ENCODE results near the gene C1QTNF1. TPM values are rescaled to one million over a fixed set of nuclear protein-coding genes. Genes with fewer than 3 reads are reported as not detected.

C1QTNF1 gene
- total and polyA plus RNA-seq, 2 donors (not counting 1 experiment from before 2014, with no cell fraction given), result not detected

DNA sequence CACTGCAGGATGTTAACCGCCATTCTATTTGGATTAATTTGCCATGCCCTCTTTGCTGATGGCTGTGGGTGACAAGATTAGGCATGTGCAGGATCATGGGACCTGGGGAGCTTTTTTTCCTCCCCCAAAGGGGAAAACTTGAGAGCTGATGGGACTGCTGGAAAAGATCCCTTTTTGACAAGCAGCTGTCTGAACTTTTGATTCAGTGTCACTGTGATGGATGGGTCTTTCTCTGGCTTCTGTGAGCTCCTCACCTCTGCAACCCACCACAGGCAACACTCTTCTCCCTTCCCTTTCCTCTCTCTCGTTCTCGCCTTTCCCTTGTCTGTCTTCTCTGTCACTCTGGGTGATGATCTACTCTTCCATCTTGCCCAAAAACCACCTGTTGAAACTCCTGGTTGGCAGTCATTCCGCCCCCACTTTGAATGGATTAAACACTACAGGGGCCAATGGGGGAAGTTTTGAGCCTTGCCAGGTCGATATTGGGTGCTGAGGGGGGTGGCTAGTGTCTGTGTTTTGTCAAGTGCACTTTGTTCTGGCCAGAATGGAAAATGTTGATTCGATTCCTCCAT is 11.3 kb upstream of the C1QTNF1 start:
- Mint-ChIP-seq H3K4me3 (no peak overlapping the region), H3K9me3 (ENCODE audit: insufficient read depth) (no peaks in the 10 kb centered on the region), H3K27ac (no peak overlapping the region), H3K27me3 (peaks cover 13% of the 10 kb centered on the region), H3K4me1 (peaks cover 27% of the 10 kb centered on the region)
- H3K4me2 ChIP-seq (replicated peaks; ENCODE audit: low read depth, low read length, poor library complexity, severe bottlenecking), result no peak overlapping the region
- peaks cover 3 to 5% (median 3%) of the 10 kb centered on the region in 3 donors for H3K9me3 ChIP-seq (ENCODE audit: control extremely low read depth in 1 of 3, control insufficient read depth in 2 of 3, insufficient read depth in 1 of 3, low read length in 2 of 3)
- no peaks in the 10 kb centered on the region for H3K36me3 ChIP-seq (replicated peaks in 1 of 2; ENCODE audit: control extremely low read depth in 1 of 2, control insufficient read depth in 1 of 2, extremely low read depth in 1 of 2, insufficient read depth in 2 of 2, low read length in 1 of 2)
- ChIA-PET POLR2A (interaction anchor here (0.5 kb wide), 1 partner anchor 37 kb away, joined by 9 read pairs; no protein-coding TSS in a partner anchor), CTCF (interaction anchor here (1.7 kb wide), 1 partner anchor 147 kb away, joined by 4 read pairs; no protein-coding TSS in a partner anchor)
- H3K27ac ChIP-seq (ENCODE audit: low read length in 2 of 2), result no peak overlapping the region
- peaks cover 29% of the 10 kb centered on the region for H3K79me2 ChIP-seq (ENCODE audit: control insufficient read depth, insufficient read depth, low read length)
- ATAC-seq (ENCODE audit: low read depth), result no peak
- no peak overlapping the region for H3K9ac ChIP-seq (ENCODE audit: low read length)
- 87% methylated on average over 6 of the region's 6 CpGs for WGBS (ENCODE audit: insufficient coverage)
- DNase-seq, result no peak
- intact Hi-C loops (cut with micrococcal nuclease), result no loop called here
- H3K4me3 ChIP-seq (ENCODE audit: control extremely low read depth in 1 of 5, extremely low read depth in 1 of 5, insufficient read depth in 1 of 5, low read depth in 2 of 5, low read length in 4 of 5), result no peak overlapping the region
- peaks cover 12% of the 10 kb centered on the region for H4K20me1 ChIP-seq (ENCODE audit: control insufficient read depth, insufficient read depth, low read length, poor library complexity, severe bottlenecking)
- peaks cover 0 to 4% (median 0%) of the 10 kb centered on the region in 4 experiments for H3K27me3 ChIP-seq (replicated peaks in 1 of 4; ENCODE audit: control extremely low read depth in 1 of 4, control insufficient read depth in 3 of 4, insufficient read depth in 4 of 4, low read length in 3 of 4)
- H3K4me1 ChIP-seq (ENCODE audit: control insufficient read depth in 2 of 2, insufficient read depth in 2 of 2, low read length in 2 of 2), result peaks cover 19 to 22% of the 10 kb centered on the region in 2 donors
- TF ChIP-seq, protein P1, sequence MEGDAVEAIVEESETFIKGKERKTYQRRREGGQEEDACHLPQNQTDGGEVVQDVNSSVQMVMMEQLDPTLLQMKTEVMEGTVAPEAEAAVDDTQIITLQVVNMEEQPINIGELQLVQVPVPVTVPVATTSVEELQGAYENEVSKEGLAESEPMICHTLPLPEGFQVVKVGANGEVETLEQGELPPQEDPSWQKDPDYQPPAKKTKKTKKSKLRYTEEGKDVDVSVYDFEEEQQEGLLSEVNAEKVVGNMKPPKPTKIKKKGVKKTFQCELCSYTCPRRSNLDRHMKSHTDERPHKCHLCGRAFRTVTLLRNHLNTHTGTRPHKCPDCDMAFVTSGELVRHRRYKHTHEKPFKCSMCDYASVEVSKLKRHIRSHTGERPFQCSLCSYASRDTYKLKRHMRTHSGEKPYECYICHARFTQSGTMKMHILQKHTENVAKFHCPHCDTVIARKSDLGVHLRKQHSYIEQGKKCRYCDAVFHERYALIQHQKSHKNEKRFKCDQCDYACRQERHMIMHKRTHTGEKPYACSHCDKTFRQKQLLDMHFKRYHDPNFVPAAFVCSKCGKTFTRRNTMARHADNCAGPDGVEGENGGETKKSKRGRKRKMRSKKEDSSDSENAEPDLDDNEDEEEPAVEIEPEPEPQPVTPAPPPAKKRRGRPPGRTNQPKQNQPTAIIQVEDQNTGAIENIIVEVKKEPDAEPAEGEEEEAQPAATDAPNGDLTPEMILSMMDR (IDR thresholded peaks at IDR 0.05), result no peak
- TF ChIP-seq EZH2 (IDR thresholded peaks at IDR 0.05; ENCODE audit: borderline replicate concordance, insufficient read depth, low read depth, low read length, poor library complexity, severe bottlenecking), result no peak
- H2AFZ ChIP-seq (ENCODE audit: insufficient read depth, low read depth, low read length, poor library complexity, severe bottlenecking), result no peak overlapping the region

DNA sequence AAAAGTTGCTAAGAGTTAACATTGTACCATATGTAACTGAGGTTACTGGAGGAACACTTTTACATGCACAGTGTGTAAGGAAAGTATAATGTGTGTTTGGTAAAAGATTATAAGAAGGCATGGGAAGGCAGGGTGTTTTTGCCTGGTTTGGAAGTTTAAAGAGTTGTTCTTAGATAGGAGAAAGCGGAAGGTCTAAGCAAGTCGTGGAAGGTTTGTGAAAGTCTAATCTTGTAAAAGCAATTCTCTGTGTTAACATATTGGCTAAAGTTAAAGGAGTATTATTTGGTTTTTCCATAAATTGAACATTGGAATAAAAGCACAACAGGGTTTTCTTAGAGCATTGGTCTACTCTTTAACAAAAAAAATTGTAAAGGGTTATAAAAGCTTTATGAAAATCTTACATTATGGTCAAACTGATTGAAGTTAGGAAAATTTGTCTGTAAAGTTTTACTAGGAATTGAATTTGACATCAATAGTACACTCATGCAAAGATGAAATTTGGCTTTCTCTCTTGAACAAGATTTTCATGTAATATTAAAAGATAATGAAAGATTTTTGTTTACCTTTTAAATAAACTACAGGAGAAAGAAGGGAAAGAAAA is 9.7 kb upstream of the C1QTNF1 start:
- TF ChIP-seq, protein P1 (IDR thresholded peaks at IDR 0.05), result no peak
- no peak for TF ChIP-seq EZH2 (IDR thresholded peaks at IDR 0.05; ENCODE audit: borderline replicate concordance, insufficient read depth, low read depth, low read length, poor library complexity, severe bottlenecking)
- Mint-ChIP-seq H3K27me3 (peaks cover 24% of the 10 kb centered on the region), H3K9me3 (ENCODE audit: insufficient read depth) (no peaks in the 10 kb centered on the region), H3K4me3 (no peak overlapping the region), H3K4me1 (peaks cover 14% of the 10 kb centered on the region), H3K27ac (no peak overlapping the region)
- POLR2A ChIA-PET, result interaction anchor here (0.6 kb wide), 1 partner anchor 12 kb away, joined by 3 read pairs; no protein-coding TSS in a partner anchor
- peaks cover 3 to 5% (median 3%) of the 10 kb centered on the region in 3 donors for H3K9me3 ChIP-seq (ENCODE audit: control extremely low read depth in 1 of 3, control insufficient read depth in 2 of 3, insufficient read depth in 1 of 3, low read length in 2 of 3)
- no peak overlapping the region for H3K9ac ChIP-seq (ENCODE audit: low read length)
- ATAC-seq (ENCODE audit: low read depth) (no peak), DNase-seq (no peak)
- H2AFZ ChIP-seq (ENCODE audit: insufficient read depth, low read depth, low read length, poor library complexity, severe bottlenecking), result no peak overlapping the region
- peaks cover 13% of the 10 kb centered on the region for H3K79me2 ChIP-seq (ENCODE audit: control insufficient read depth, insufficient read depth, low read length)
- intact Hi-C loops (cut with micrococcal nuclease), result no loop called here
- no peak overlapping the region for H3K4me2 ChIP-seq (replicated peaks; ENCODE audit: low read depth, low read length, poor library complexity, severe bottlenecking)
- CTCF ChIA-PET, result interaction anchor here (0.9 kb wide), 1 partner anchor 167 kb away, joined by 3 read pairs; no protein-coding TSS in a partner anchor
- peaks cover 4 to 6% of the 10 kb centered on the region in 2 donors for H3K4me1 ChIP-seq (ENCODE audit: control insufficient read depth in 2 of 2, insufficient read depth in 2 of 2, low read length in 2 of 2)
- H3K27me3 ChIP-seq (replicated peaks in 1 of 4; ENCODE audit: control extremely low read depth in 1 of 4, control insufficient read depth in 3 of 4, insufficient read depth in 4 of 4, low read length in 3 of 4), result peaks cover 0 to 4% (median 0%) of the 10 kb centered on the region in 4 experiments
- no peak overlapping the region for H3K4me3 ChIP-seq (ENCODE audit: control extremely low read depth in 1 of 5, extremely low read depth in 1 of 5, insufficient read depth in 1 of 5, low read depth in 2 of 5, low read length in 4 of 5)
- H4K20me1 ChIP-seq (ENCODE audit: control insufficient read depth, insufficient read depth, low read length, poor library complexity, severe bottlenecking), result no peaks in the 10 kb centered on the region
- WGBS (ENCODE audit: insufficient coverage), result 87% methylated on average over 2 of the region's 2 CpGs
- no peaks in the 10 kb centered on the region for H3K36me3 ChIP-seq (replicated peaks in 1 of 2; ENCODE audit: control extremely low read depth in 1 of 2, control insufficient read depth in 1 of 2, extremely low read depth in 1 of 2, insufficient read depth in 2 of 2, low read length in 1 of 2)
- no peak overlapping the region for H3K27ac ChIP-seq (ENCODE audit: low read length in 2 of 2)

Data from B cell (primary cell).